GM18873 (cell line): Measurements from ENCODE around the gene C16orf54.
"Not testable (repeated sequence)": the region's sequence is repeated elsewhere in the genome, so short reads cannot be mapped to it uniquely, and the experiment has no call there.

ENCODE experiments used
- ATAC-seq: cut with Tn5 transposase; IDR thresholded peaks from one replicate; pipeline ENCODE4 v1.9.1; 2021; ENCODE audit warnings: mild to moderate bottlenecking, moderate library complexity, moderate number of reproducible peaks; ENCODE audit not compliant: unreplicated experiment, low FRiP score

C16orf54 gene

GRCh38 chr16:29770250-29770929 is 24.6 kb upstream of the C16orf54 start:
- no peak for ATAC-seq

GRCh38 chr16:29769507-29769906 is 23.7 kb upstream of the C16orf54 start:
- no peak for ATAC-seq

GRCh38 chr16:29767062-29767461 is 21.3 kb upstream of the C16orf54 start:
- ATAC-seq = no peak

DNA sequence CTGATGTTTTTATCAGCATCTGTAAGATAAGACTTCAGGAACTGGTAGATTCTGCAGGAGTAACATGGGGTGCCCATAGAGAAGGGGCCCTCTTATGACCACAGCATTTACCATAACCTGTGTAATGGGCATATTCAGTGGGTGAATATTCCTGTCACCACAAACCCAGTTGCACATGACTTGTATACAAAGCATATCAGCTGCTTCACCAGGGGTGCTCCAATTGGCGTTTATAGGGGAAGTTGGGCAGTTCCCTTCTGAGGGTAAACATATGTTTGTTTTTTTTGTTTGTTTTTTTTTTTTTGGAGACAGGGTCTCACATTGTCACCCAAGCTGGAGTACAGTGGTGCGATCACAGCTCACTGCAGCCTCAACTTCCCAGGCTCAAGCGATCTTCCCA is 20.8 kb upstream of the C16orf54 start:
- no peak for ATAC-seq

DNA sequence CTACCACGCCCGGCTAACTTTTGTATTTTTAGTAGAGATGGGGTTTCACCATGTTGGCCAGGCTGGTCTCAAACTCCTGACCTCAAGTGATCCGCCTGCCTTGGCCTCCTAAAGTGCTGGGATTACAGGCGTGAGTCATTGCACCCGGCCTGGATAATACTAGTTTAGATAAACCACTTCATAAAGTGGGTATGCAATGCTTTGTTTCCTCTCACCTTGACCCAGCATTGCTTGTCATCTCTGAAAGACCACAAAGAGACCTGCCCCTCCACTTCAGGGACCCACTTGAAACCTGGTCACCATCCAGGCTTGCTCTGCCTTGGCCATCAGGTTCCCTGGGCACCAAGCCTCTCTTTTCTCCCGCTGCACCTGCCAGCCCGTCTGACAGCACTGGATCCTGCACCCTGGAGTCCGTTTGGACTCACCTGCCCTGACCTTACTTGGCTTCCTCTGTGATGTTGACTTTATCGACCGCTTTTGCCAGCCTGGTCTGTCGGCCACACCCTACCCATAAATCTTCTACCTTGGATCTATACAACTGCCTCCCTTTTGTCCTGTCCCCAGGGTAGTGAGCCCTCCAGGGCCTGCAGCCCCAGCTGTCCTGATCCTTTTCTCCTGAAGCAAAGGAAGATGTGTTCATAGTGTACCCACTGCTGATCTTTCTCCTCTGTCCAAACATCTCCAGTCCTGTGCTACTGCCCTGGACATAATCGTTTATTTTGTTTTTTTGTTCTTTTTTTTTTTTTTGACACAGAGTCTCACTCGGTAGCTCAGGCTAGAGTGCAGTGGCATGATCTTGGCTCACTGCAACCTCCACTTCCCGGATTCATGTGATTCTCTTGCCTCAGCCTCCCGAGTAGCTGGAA is 19.6 kb upstream of the C16orf54 start:
- ATAC-seq = no peak

GRCh38 chr16:29763326-29763725 is 17.5 kb upstream of the C16orf54 start:
- no peak for ATAC-seq

DNA sequence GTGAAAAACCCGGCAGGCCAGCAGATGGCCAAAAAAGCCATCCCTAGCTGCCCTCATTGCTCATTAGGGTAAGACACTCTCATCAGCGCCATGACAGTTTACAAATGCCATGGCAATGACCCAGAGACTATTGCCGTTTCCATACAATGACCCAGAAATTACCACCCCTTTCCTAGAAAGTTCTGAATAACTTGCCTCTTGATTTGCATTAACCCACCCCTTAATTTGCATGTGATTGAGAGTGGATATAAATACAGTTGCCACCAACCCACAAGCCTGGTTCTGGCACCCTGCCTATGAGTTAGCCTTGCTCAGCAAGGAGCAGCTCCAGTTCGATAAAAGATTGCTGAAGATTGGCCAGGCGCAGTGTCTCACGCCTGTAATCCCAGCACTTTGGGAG is 16.1 kb upstream of the C16orf54 start:
- no peak for ATAC-seq

DNA sequence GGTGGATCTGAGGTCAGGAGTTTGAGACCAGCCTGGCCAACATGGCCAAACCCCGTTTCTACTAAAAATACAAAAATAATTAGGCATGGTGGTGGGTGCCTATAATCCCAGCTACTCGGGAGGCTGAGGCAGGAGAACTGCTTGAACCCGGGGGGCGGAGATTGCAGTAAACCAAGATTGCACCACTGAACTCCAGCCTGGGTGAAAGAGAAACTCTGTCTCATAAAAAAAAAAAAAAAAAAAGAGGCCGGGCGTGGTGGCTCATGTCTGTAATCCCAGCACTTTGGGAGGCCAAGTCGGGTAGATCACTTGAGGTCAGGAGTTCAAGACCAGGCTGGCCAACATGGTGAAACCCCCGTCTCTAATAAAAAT is 15.5 kb upstream of the C16orf54 start:
- not testable (repeated sequence) for ATAC-seq

DNA sequence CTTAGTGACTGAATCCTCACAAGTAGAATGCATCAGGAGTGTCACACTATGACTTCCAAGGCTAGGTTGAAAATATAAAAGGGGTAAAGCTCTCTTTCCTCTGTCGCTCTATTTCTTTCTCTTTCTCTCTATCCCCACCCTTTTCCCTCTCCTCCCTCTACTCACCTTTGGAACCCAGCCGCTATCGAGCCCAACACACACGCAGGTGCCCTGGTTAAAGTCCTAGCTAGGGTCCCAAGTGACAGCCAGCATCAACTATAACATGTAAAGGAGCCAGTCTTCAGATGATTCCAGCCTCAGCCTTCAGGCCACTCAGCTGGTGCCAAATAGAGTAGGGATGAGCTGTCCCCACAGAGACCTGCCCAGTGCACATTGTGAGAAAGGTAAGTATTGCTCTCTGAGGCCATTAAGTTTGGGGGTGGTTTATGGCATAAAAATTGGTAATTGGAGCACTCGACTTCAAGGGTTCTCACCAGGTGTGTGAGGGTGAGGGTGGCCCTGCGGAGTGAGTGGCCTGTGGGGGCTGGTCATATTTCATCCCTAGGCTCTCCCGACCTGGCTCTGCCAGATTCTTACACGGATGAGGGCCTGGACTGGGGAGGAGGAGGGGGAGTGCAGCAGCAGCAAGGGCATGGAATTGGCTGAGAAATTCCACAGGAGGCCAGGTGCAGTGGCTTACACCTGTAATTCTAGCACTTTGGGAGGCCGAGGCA is 14.9 kb upstream of the C16orf54 start:
- ATAC-seq = no peak

- no peak for ATAC-seq
These were observed 12.2 kb upstream of the C16orf54 start for GRCh38 chr16:29757950-29758466.

- not testable (repeated sequence) for ATAC-seq
These were observed 11.3 kb upstream of the C16orf54 start for GRCh38 chr16:29757086-29757485.

GRCh38 chr16:29756654-29757053 is 10.9 kb upstream of the C16orf54 start:
- no peak for ATAC-seq

GRCh38 chr16:29753516-29753915 is 7.7 kb upstream of the C16orf54 start:
- no peak for ATAC-seq

GRCh38 chr16:29748760-29749149 is 3.0 kb upstream of the C16orf54 start:
- ATAC-seq = not testable (repeated sequence)

DNA sequence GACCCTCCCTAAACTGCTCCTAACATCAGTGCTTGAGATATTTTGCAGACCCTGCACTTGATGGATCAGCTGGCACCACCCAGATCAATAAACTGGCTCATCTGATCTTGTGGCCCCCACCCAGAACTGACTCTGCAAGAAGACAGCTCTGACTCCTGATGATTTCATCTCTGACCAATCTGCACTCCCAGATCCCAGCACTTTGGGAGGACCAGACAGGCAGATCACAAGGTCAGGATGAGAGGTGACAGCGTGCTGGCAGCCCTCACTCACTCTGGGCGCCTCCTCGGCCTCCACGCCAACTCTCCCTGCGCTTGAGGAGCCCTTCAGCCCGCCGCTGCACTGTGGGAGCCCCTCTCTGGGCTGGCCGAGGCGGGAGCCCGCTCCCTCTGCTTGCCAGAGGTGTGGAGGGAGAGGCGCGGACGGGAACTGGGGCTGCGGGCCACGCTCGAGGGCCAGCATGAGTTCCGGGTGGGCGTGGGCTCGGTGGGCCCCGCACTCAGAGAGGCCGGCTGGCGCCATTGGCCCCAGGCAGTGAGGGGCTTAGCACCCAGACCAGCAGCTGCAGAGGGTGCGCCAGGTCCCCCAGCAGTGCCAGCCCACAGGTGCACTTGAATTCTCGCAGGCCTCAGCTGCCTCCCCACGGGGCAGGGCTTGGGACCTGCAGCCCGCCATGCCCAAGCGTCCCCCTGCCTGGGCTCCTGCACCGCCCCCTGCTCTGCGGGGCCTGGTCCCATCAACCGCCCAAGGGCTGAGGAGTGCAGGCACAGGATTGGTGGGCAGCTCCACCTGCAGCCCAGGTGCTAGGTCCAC is 2.4 kb upstream of the C16orf54 start:
- ATAC-seq = no peak

- not testable (repeated sequence) for ATAC-seq
These were observed 728 bp upstream of the C16orf54 start for GRCh38 chr16:29746518-29746917.

GRCh38 chr16:29745121-29745852 is 503 bp downstream of the C16orf54 start:
- ATAC-seq = peak; percentile 34

DNA sequence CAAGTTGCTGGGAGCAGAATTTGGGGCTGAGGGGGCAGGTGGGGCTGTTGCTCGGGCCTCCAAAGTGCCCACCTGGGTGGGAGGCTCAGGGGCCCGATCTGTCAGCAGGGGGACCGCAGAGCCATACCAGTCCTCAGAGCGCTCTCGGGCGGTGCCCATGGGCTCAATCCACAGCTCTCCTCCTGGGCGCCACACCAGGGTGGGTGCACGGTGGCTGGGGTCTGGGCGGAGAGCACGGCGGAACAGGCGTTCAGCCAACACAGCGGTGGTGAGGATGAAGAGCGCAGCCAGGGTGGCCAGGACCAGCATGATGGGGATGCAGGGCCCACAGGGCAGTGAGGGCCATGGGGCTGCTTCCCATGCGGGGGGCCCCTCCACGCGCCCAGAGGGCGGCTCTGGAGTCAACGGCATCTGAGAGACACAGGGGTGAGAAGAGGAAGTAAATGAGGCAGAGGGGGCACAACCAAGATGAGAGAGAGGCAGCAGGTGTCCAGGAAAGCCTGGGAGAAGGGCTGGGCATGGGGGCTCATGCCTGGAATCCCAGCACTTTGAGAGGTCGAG is 1.2 kb downstream of the C16orf54 start:
- ATAC-seq = no peak

- ATAC-seq = no peak
These were observed 1.8 kb downstream of the C16orf54 start for GRCh38 chr16:29743827-29744531.
